ENCODE measurements around the gene CLEC10A. TPM values are rescaled to one million over a fixed set of nuclear protein-coding genes. Genes with fewer than 3 reads are reported as not detected.

The CLEC10A gene
- total and polyA plus RNA-seq, 2 donors (not counting 3 experiments of a cell fraction or from before 2014, with no cell fraction given), result 0.14 TPM; not detected in 1

DNA sequence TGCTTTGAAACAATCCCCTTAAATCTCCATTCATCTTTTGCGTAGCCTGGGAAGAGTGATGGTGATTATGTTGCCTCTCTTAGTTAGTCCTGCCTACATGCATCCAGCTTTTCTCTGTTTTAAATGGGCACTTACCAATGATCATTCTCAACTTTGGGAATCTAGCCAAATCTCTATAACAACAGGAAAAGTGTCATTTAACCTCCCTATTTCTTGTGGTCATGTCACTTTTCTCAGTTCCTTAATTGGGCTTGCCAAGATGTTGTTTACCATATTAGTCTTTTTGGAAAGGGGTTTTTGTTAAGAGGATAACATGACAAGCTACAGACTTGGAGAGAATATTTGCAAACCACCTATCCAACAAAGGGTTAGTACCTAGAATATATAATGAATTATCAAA, 15.6 kb upstream of the CLEC10A start:
- no peak overlapping the region for H3K4me3 ChIP-seq (replicated peaks in 1 of 3; ENCODE audit: insufficient read depth in 1 of 3, low read depth in 1 of 3, low read length in 3 of 3)
- intact Hi-C loops (cut with micrococcal nuclease) (no loop called here), dilution Hi-C loops (cut with MboI; ENCODE audit: extremely low pct_ligation_motif_present, low sequenced_read_pairs) (no loop called here)
- no peaks in the 10 kb centered on the region for H3K36me3 ChIP-seq (ENCODE audit: control insufficient read depth in 2 of 2, extremely low read depth in 1 of 2, insufficient read depth in 2 of 2, low read length in 2 of 2)
- POLR2A ChIA-PET, result no interaction called here
- no TSS peak for BruUV-seq (replicated peaks)
- peak overlapping the region; percentile 24 for H3K4me2 ChIP-seq (ENCODE audit: insufficient read depth, low read length)
- no peak for TF ChIP-seq MYC (IDR thresholded peaks at IDR 0.05; ENCODE audit: low read depth, low read length)
- TF ChIP-seq, protein P1, sequence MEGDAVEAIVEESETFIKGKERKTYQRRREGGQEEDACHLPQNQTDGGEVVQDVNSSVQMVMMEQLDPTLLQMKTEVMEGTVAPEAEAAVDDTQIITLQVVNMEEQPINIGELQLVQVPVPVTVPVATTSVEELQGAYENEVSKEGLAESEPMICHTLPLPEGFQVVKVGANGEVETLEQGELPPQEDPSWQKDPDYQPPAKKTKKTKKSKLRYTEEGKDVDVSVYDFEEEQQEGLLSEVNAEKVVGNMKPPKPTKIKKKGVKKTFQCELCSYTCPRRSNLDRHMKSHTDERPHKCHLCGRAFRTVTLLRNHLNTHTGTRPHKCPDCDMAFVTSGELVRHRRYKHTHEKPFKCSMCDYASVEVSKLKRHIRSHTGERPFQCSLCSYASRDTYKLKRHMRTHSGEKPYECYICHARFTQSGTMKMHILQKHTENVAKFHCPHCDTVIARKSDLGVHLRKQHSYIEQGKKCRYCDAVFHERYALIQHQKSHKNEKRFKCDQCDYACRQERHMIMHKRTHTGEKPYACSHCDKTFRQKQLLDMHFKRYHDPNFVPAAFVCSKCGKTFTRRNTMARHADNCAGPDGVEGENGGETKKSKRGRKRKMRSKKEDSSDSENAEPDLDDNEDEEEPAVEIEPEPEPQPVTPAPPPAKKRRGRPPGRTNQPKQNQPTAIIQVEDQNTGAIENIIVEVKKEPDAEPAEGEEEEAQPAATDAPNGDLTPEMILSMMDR (IDR thresholded peaks at IDR 0.05; ENCODE audit: extremely low read depth in 1 of 2, insufficient read depth in 1 of 2, low read depth in 1 of 2, low read length in 2 of 2), result no peak
- no peak for TF ChIP-seq FOS (IDR thresholded peaks at IDR 0.05; ENCODE audit: borderline replicate concordance, insufficient read depth, low read length)
- TF ChIP-seq EZH2 (IDR thresholded peaks at IDR 0.05; ENCODE audit: borderline replicate concordance, low read depth, low read length, severe bottlenecking), result no peak
- TF ChIP-seq GATA2 (IDR thresholded peaks at IDR 0.05; ENCODE audit: insufficient read depth, insufficient read length, low read depth, low read length), result no peak
- no peak for TF ChIP-seq JUN (IDR thresholded peaks at IDR 0.05; ENCODE audit: borderline replicate concordance, insufficient read depth, insufficient read length, low read depth)
- TF ChIP-seq POLR2AphosphoS5 (IDR thresholded peaks at IDR 0.05; ENCODE audit: insufficient read depth, low read depth, low read length), result no peak
- TF ChIP-seq POLR2A (IDR thresholded peaks at IDR 0.05; ENCODE audit: low read depth, low read length), result no peak
- no peaks in the 10 kb centered on the region for H3K27me3 ChIP-seq (ENCODE audit: control insufficient read depth in 2 of 2, insufficient read depth in 2 of 2, low read length in 2 of 2)
- FAIRE-seq, result peak; percentile 80
- no peak overlapping the region for H3K9ac ChIP-seq (replicated peaks; ENCODE audit: extremely low read depth, insufficient read depth, low read length)
- DNase-seq (ENCODE audit: low read depth, low spot score), result peak; percentile 77
- CTCF ChIA-PET, result interaction anchor here (1.1 to 1.5 kb wide), 3 partner anchors 43 to 69 kb away, joined by 3 to 5 read pairs (median 4); no protein-coding TSS in a partner anchor
- H3K4me1 ChIP-seq (ENCODE audit: control insufficient read depth, extremely low read depth, insufficient read depth, low read length), result peaks cover 11% of the 10 kb centered on the region
- no peaks in the 10 kb centered on the region for H4K20me1 ChIP-seq (replicated peaks; ENCODE audit: control insufficient read depth, extremely low read depth, insufficient read depth, low read length)
- no peak overlapping the region for H3K27ac ChIP-seq (ENCODE audit: insufficient read depth, low read depth, low read length)
- no peaks in the 10 kb centered on the region for H3K79me2 ChIP-seq (ENCODE audit: control insufficient read depth, insufficient read depth, low read length)
- H2AFZ ChIP-seq (ENCODE audit: low read depth, low read length), result no peak overlapping the region
- no peaks in the 10 kb centered on the region for H3K9me3 ChIP-seq (replicated peaks; ENCODE audit: control insufficient read depth, insufficient read depth, low read length)
- H3K9me1 ChIP-seq (replicated peaks; ENCODE audit: control insufficient read depth, extremely low read depth, insufficient read depth, low read length), result no peaks in the 10 kb centered on the region

Data from endothelial cell of umbilical vein (primary cell).